Measurements from ENCODE around the gene POLR2J2.
"Not testable (repeated sequence)": the region's sequence is repeated elsewhere in the genome, so short reads cannot be mapped to it uniquely, and the experiment has no call there.

POLR2J2 gene

DNA sequence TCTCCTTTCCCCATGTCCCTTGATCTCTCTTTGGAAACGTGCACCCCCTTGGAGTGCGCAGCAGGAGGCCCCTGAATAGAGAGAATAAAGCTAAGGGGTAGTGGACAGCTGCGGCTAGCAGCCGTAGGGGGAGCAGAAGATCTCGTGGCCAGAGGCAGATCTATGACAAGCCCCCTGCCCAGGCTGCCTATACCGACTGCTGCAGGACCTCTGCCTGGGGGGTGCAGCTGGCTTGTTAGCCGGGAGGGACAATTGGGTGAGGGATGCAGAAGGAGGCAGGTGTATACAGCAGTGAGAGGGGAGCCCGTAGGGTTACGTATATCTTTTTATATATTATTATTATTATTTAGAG, 469 bp upstream of the POLR2J2 start:
- DNase-seq (ENCODE audit: low read depth): not testable (repeated sequence)

DNA sequence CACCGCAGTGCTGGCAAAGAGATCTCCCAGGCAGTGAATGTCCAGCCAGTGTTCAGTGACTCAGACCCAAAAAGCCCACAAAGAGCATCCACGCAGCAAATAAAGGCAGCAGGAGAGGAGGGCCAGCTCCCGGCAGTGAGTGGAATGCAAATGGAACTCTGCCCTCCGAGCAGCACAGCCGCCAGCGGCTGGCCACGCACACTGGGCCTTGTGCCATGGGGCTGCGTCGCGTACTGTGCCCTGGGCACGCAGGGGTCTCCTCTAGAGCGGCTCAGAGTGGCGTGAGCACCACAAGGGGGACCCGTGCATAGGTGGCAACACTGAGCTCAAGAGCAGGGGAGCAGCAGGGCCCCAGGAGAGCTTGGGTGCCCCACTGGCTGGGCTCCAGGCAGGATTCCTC, 3.9 kb downstream of the POLR2J2 start:
- DNase-seq (ENCODE audit: low read depth): not testable (repeated sequence)

DNA sequence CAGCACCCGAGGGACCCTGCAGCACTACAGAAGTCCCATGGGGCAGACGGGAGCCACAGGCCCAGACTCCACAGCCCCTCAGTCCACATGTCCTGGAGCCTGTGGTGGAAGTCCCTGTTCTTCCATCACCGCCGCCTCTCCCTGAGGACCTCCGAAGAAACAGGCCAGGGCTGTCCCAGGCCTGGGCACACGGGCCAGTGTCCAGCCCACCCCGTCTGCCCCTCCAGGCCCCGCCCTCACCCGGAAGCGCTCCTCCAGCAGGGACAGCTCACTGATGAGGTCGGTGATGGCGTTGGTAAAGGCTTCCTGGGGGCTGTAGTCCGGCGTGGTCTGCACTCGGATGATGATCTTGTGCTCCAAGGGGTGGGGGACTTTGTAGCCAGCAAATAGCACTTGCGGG, 4.6 kb downstream of the POLR2J2 start:
- DNase-seq (ENCODE audit: low read depth): not testable (repeated sequence)

DNA sequence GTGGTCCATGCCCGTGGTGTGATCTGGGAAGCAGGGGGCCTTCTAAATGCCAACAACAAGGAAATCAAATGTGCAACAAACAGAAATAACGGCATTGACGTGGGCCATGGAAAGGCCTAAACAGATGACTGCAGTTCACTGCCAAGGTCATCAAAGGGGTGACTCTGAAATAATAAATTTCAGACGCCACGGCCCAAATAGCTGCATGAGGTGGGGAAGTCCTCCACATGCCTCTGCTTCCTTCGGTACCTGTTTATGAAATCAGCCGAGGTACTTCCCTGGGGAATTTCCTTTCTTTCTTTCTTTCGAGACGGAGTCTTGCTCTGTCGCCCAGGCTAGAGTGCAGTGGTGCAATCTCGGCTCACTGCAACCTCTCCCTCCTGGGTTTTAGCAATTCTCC, 6.7 kb downstream of the POLR2J2 start:
- not testable (repeated sequence) for DNase-seq (ENCODE audit: low read depth)

DNA sequence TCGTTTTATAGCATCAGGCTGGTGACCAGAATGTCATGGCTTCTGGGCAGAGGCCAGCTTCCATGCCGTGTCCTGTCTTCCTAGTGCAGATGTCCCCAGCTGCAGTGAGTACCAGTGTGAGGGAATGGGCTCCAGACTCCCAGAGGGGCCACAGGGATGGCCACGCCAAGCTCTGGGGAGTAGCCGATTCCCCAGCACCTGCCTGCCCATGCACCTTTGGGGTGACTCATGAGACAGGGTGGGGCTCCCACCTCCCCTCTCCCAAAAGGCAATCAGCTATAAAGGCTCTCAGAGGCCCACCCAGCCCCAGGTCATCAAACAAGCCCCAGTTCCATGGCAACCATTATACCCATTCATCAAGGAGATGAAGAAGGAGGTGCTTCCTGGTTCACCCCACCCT, 21.5 kb downstream of the POLR2J2 start, which contains the start of gene SPDYE2B:
Gene SPDYE2B (plus strand): TSS at position 396 of the 400 bp plus-strand sequence. CDS start 2,030 bp downstream, outside the sequence.
- DNase-seq (ENCODE audit: low read depth): not testable (repeated sequence)

DNA sequence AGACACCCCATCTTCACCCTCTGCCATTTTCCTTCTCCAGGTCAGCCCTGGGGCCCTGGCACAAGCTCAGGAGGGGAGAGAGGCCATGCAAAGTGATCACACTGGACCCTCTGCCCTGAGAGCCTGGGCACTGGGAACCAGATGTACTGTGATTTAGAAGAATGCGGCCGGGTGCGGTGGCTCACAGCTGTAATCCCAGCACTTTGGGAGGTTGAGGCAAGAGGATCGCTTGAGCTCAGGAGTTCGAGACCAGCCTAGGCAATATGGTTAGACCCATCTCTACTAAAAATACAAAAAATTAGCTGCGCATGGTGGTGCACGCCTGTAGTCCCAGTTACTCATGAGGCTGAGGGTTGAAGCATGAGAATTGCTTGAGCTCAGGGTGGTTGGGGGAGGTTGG, 23.6 kb downstream of the POLR2J2 start:
- DNase-seq (ENCODE audit: low read depth): not testable (repeated sequence)

DNA sequence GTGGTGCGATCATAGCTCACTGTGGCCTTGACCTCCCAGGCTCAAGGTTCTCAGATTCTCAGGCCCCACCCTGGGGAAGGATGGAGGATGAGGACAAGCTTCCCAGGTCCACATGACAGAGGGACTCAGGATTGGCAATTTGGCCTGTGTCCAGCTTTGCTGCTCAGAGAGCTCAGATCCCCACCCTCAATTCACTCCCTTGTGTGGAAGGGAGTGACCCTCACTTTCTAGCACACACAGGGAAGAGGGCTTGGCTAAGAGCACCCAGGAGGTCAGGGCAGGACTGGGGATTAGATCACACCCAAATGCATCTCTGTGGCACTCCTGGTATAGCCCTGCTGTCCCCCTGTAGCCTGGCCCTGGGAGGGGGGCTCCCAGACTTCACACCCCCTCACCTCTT, 28.1 kb downstream of the POLR2J2 start:
- not testable (repeated sequence) for DNase-seq (ENCODE audit: low read depth)

DNA sequence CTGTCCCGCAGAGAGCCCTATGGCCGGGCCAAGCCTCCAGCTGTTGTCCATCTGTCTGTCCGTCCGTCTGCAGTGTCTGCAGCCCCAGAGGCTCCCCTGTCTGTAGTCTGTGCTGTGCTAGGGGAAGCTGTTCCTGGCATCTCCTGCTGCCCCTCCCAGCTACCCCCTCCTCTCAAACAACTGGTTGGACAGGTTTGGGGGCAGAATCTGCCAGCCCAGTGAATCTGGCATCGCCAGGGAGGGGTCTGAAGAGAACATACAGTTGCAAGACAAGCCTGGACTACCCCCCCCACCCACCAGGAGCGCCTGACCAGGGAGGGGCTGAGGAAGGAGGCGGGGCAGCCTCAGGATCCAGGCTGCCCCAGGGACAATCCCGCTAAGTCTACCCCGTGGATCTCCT, 28.8 kb downstream of the POLR2J2 start, which contains the start of gene UPK3BL1:
Gene UPK3BL1 (minus strand): TSS at position 101 of the 400 bp plus-strand sequence. CDS start 50 bp downstream, at position 51.
- not testable (repeated sequence) for DNase-seq (ENCODE audit: low read depth)

DNA sequence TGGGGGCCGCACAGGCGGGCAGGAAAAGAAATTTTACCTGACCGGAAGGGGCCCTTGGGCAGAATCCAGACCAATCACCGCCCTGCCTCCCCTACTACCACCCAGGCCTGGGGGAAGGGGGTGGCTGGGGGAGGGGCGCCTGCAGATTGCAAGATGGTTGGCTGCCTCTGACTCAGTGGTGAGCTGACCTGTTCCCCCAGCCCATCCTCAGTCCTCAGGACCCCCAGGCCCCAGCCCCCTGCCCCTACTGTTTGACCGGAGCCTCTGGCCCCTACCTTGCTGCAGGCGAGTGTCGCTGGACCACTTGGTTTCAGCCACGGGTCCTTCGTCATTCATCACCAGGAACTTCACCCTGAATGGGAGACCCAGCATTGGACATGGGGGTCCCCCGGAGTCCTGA, 32.6 kb downstream of the POLR2J2 start:
- DNase-seq (ENCODE audit: low read depth): not testable (repeated sequence)

DNA sequence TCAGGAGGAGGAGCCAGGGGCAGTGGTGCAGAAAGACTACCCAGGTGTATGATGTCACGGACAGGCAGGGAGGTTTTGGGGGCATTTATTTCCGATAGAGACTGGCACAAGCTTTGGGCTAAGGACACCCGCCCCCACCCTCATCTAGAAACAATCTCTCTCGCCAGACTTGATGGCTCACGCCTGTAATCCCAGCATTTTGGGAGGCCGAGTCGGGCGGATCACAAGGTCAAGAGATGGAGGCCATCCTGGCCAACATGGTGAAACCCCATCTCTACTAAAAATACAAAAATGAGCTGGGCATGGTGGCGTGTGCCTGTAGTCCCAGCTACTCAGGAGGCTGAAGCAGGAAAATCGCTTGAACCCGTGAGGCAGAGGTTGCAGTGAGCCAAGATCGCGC, 34.5 kb downstream of the POLR2J2 start:
- not testable (repeated sequence) for DNase-seq (ENCODE audit: low read depth)

DNA sequence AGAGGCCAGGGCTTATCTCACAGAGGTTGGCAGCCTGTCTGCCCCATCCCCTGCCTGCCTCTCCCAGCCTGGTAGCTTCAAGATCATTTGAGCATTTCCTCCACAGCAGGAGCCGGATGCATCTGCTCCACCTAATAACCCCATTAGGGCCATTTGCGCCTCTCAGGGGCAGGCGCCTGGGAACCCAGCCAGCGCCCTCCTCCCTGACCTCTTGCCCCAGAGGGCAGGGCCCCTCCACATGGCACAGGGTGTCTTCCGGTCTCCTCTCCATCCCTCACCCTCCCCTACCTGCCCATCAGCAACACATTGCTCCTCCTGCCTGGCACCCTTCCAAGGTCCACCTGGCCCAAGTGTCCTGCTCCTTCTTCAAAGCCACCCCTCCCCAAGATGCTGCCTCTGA, 36.1 kb downstream of the POLR2J2 start:
- not testable (repeated sequence) for DNase-seq (ENCODE audit: low read depth)

DNA sequence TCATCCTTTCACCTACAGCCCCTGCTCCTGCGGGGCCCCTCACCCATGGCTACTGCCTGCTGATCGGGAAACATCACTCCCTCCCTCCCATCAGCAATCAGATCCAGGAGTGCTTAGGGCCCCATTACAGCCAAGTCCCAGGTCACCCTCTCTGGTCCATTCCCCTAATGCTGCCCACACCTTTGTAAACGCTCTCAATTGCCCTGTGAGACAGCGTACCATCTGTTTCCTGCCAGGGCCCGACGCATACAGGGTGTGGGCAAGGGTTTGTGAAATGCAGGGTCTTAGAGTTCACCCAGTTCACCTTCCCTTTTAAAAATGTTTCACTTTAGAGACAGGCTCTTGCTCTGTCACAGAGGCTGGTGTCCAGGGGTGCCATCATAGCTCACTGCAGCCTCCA, 37.2 kb downstream of the POLR2J2 start:
- not testable (repeated sequence) for DNase-seq (ENCODE audit: low read depth)

DNA sequence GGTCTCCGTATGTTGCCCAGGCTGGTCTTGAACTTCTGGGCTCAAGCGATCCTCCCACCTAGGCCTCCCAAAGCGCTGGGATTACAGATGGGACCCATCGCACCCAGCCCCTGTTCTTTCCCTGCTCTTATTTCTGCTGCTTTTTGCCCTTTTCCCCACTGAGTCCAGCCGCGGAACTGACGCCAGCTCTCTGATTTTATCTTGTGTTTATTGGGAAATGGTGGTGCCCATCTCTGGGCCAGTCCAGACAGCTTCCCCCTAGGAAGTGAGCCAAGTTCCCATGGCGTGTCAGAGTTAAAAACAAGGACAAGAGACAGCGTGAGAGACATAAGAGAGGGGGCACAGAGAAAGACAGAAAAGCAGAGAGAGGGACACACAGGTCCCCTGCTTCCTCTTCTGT, 40.8 kb downstream of the POLR2J2 start:
- not testable (repeated sequence) for DNase-seq (ENCODE audit: low read depth)

DNA sequence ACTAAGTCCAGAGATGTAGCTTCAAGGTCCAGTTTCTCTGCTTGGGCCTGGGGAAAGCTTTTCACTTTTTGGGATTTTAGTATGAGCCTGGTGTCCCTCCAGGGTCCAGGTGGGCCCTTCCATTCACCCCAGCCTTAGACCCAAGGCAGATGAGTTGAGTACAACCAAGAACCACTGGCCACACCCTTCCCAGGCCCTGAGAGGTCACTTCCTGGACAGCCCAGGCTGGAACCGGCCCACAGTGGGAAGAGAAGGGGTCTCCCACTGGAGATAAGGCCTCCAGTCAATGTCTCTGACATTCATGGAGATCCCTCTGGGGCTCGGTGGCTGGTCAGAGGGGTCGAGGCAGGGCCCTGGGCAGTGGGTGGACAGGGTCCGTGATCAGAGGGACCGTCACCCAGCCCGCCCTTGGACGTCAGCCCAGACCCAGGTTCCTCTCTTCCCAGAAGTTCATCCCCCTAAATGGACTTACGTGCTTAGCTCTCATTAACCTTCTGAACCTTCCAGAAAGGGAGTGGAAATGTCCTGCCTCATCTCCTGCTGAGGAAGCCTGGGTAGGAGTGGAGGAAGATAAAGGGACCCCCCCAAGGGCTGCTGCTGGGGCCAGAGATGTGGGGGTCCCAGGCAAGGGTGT, 44.1 kb downstream of the POLR2J2 start:
- DNase-seq (ENCODE audit: low read depth): not testable (repeated sequence)

DNA sequence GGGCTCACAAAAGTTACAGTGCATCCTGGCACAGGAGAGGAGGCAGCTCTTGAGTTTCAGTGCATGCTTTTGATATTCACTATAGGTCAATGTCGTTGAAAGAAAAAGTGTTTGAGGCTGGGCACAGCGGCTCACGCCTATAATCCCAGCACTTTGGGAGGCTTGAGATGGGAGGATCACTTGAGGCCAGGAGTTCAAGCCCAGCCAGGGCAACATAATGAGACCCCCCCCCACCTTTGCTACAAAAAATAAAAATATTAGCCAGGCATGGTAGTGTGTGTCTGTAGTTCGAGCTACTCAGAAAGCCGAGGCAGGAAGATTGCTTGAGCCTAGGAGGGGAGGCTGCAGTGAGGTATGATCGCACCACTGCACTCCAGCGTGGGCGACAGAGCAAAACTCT, 53.3 kb downstream of the POLR2J2 start:
- DNase-seq (ENCODE audit: low read depth): not testable (repeated sequence)

DNA sequence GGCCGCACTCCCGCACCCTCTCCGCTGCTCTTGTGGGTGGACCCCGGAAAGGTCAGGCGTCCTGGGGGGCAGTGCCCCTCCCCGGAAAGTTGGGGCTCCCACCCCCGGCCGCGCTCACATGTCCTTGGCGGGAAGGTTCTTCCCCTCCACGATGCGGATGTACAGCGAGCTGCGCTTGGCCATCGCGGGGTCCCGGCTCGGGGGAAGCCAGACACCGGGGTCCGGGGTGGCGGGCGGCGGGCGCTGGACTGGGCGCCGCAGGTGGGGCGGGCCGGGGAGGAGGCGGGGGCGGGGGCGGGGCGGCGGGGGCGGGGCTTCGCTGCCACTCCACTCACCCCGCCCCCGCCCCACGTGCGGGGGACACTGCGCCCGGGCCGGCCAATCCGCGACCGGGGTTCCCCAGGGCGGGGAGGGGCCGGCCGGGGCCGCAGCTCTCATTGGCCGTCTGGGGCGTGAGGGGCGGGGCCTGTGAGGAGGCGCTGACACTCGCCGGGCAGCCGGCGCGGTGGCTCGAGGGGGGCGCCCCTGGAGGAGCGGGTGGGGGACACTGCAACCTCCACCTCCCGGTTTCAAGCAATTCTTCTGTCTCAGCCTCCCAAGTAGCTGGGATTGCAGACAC, 54.8 kb downstream of the POLR2J2 start, which contains the start of gene RASA4:
Gene RASA4 (minus strand): TSS at position 250 of the 619 bp plus-strand sequence. CDS start 67 bp downstream, at position 183.
- DNase-seq (ENCODE audit: low read depth): not testable (repeated sequence)
